ENCODE results near the gene C20orf141.

C20orf141 gene

DNA sequence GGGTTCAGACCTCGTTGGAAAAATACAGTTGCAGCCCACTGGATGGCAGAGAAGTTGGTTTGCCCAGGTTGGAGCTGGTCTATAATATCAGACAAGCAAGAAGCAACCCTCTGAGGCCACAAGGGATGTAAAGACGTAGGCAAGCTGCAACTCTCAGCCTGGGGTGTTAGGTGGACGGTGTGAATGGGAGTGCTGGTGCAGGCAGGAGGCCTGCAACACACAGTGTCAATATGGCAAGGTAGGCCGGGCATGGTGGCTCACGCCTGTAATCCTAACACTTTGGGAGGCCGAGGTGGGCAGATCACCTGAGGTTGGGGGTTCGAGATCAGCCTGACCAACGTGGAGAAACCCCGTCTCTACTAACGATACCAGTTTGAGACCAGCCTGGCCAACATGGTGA, 36.3 kb downstream of the C20orf141 start:
- no peak for FAIRE-seq

DNA sequence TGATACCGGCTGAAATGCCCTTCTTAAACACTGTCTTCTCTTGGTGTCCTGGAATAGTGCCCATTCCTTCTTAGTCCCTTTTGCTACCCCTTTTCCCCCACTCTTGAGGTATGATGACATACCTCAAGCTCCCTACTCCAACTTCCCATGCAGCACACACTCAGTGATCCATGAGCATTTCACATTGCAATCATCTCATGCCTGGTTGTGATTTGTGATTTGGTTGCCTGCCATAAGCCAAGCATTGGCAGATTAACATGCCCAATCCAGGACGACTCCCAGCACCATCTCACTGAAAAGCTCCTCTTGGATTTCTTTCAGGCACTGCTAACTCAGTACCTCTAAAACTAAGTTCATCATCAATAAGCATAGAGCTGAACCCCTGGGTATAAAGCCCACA, 43.8 kb downstream of the C20orf141 start:
- no peak for FAIRE-seq

DNA sequence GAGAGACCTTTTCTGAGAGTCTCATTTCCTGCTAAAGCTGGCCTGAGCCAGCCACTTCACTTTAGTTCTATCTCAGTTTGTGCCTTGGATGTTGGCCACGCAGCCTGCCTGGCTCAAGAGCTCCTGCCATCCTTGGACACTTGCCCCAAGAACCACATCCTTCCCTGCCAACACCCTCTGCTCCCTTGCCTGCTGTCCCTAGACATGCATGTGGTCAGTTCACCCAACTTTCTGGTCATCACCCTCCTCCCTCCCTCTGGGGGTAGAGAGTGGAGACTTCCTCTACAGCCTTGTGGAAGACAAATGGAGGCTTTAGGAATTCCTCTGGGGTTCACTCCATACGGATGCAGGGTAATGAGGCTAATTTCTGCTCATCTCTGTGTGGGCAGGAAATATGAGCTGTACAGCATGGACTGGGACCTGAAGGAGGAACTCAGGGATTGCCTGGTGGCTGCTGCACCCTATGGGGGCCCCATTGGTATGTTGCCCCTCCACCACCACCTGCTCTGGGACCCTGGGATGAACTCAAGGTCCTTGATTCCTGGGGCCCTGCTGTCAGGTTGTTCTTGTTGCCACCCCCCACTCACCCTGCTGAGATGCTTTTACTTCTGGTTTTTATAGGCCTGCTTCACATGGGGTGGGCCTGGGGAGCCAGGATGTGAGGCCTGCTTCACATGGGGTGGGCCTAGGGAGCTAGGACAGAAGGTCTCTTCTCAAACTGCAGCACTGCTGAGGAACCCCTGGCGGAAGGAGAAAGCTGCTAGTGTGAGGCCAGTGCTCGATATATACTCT, 44.7 kb downstream of the C20orf141 start:
- FAIRE-seq = no peak

GRCh38 chr20:2864626-2865025, 49.8 kb downstream of the C20orf141 start:
- no peak for FAIRE-seq

- FAIRE-seq = no peak
Measured at GRCh38 chr20:2865101-2865500, 50.3 kb downstream of the C20orf141 start.

Measured in colon (tissue), 2 donors.